ENCODE data around the gene NTRK1. TPM values are rescaled to one million over a fixed set of nuclear protein-coding genes. Genes with fewer than 3 reads are reported as not detected.

Gene NTRK1
- total RNA-seq, 4 donors from 2014 or later: 0.20 to 2.6 (median 0.64) TPM; not detected in 1

Other genes with a start within 250 kb of the NTRK1 start
- 1 to 10 TPM in 1 of 4 donors, under 1 TPM in 1, not detected in 2; 0.55 to 1.9 TPM for gene HAPLN2, start 241.4 kb upstream of the NTRK1 start, total RNA-seq
- gene BCAN, start 218.7 kb upstream of the NTRK1 start, total RNA-seq: under 1 TPM in 2 of 4 donors, not detected in 2; 0.55 to 0.95 TPM
- 10 to 100 TPM in 1 of 4 donors, 1 to 10 TPM in 3; 3.3 to 15.5 (median 5.5) TPM for gene NES, start 183.5 kb upstream of the NTRK1 start, total RNA-seq
- 1 to 10 TPM in 1 of 4 donors, under 1 TPM in 1, not detected in 2; 0.79 to 1.9 TPM for gene CRABP2, start 155.3 kb upstream of the NTRK1 start, total RNA-seq
- 10 to 100 TPM; 37.4 to 40.8 (median 39.0) TPM for gene METTL25B, start 132.4 kb upstream of the NTRK1 start, total RNA-seq
- 10 to 100 TPM; 25.8 to 61.7 (median 33.1) TPM for gene ISG20L2, start 132.1 kb upstream of the NTRK1 start, total RNA-seq
- 10 to 100 TPM in 3 of 4 donors, 1 to 10 TPM in 1; 6.8 to 44.9 (median 37.1) TPM for gene MRPL24, start 119.8 kb upstream of the NTRK1 start, total RNA-seq
- gene HDGF, start 109.2 kb upstream of the NTRK1 start, total RNA-seq: 100 to 1,000 TPM; 150 to 204 (median 179) TPM
- 10 to 100 TPM; 15.1 to 69.9 (median 39.4) TPM for gene PRCC, start 93.3 kb upstream of the NTRK1 start, total RNA-seq
- gene SH2D2A, start 44.0 kb upstream of the NTRK1 start, total RNA-seq: 1 to 10 TPM in 3 of 4 donors, not detected in 1; 1.9 to 5.9 (median 3.4) TPM
- not detected for gene INSRR, start 1.7 kb upstream of the NTRK1 start, total RNA-seq
- 1 to 10 TPM; 1.8 to 5.6 (median 3.7) TPM for gene PEAR1, start 32.9 kb downstream of the NTRK1 start, total RNA-seq
- 1 to 10 TPM in 1 of 4 donors, not detected in 3; 1.2 TPM for gene LRRC71, start 59.8 kb downstream of the NTRK1 start, total RNA-seq
- 10 to 100 TPM; 52.6 to 82.8 (median 62.1) TPM for gene ARHGEF11, start 184.9 kb downstream of the NTRK1 start, total RNA-seq
- gene ETV3L, start 238.9 kb downstream of the NTRK1 start, total RNA-seq: not detected

Measured in transverse colon (tissue), 4 donors.